HG02571 (cell line): ENCODE data around the gene GPR161.
"Not testable (repeated sequence)": the region's sequence is repeated elsewhere in the genome, so short reads cannot be mapped to it uniquely, and the experiment has no call there.

Source experiments
- ATAC-seq: cut with Tn5 transposase; IDR thresholded peaks from one replicate; pipeline ENCODE4 v1.9.1; 2021; ENCODE audit warnings: mild to moderate bottlenecking, moderate library complexity; ENCODE audit not compliant: unreplicated experiment

The GPR161 gene

GRCh38 chr1:168089326-168089978 is 47.3 kb downstream of the GPR161 start:
- no peak for ATAC-seq

DNA sequence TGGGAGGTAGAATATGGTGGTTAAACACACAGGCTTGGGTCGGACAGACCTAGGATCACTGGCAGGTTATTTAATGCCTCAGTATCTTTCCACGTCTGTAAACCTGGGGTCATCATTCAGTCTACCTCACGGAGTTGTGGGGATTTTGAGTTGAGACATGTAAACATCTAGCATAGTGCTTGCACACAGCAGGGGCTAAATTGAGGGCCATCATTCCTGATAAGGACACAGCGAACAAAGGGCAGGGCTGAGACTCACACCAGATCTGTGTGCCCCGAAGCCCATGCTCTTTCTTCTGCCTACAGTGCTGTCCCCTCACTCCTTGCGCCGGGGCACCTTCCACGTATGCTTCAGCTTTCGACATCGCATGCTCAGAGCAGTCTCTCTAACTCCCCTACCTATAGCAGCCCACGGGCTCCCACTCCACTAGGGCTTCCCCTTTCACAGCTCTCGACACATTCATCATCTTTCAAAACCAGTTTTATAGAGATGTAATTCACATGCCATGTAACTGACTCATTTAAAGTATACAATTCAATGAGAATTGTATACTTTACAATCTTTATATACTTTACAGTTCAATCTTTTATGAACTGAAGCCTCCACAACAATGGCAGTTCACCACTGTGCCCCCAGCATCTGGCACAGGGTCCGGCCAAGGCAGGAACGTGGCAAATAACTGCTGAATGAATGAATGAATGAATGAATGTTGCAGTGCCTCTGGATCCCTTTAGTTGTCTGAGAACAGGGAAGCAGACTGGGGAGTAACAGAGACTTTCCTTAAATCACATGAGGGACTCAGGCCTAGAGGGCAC is 48.0 kb downstream of the GPR161 start:
- no peak for ATAC-seq

DNA sequence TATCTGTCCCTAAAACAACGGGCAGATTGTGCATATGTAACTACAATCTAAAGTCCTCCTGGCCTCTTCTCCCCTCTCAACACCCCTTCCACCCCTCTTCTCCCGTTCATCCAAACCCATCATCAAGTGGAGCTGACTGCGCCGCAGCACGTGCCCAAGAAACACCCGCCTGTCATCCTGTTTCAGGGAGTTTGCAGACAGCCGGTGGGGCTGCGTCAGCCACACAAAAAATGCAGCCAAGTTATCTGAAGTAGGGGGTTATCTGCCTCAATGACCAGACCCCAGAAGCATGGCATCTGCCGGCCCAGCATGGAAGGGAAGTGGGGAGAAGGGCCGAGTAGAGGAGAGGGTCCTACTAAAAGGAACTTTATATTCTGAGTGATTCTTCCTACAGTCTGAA is 49.0 kb downstream of the GPR161 start:
- no peak for ATAC-seq

GRCh38 chr1:168086438-168086837 is 50.3 kb downstream of the GPR161 start:
- ATAC-seq, result no peak

DNA sequence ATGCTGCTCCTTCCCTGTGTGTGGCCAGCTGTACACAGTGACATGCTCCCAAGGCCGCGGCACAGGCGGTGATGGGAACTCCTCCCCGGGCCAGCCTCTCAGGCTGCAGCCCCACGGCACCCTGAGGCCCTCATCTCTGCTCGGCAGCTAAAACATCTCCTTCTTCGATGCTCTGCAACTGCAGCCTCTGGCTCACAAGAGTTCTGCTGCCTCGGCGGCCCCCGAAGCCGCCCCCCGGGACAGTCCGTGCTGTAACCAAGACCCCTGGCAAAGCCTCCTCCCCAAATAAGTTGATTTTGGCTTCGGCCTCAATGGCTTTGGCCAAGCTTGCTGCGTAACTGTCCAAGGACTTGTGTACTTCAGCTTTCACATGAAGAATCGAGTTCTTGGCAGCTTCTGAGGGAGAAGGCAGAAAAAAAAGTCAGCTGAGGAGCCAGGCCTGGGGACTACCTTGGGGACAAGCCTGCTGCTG is 51.3 kb downstream of the GPR161 start:
- ATAC-seq, result no peak

DNA sequence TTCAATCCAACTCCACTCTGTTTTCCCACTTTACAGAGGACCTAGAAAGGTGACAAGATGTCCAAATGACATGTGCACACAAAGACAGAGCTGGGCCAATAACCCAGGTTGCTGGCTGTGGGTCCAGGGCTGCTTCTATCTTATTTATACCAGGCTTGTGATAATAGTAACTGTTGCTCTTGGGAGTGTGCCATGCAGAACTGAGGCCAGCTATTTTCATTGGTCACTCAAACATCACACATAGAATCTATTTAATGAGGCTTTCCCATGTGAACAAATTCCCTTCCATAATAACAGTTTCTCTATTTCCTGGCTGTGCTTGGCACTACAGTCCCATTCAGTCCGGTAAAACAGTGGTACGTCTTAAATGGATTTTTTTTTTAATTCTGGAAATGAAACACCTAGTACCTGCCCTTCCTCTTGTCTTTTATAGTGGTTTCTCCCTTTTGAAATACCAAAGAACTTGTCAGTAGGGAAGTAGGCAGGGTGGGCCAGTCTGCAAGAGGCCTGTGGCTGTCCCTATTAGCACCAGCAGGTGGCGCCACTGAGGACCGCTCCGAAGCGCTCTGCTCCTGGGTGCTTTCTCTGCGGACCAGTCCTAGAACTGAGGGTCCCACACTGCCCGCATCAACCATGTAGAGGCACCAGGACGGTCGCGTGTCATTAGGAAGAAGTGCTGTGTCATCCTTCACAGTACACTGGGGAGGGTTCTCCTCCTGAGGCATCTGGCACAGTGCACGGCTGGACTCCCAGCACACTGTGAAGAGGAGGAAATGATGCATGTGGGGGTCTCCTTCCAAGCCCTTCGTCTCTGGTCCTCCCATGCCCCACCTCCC is 52.1 kb downstream of the GPR161 start:
- ATAC-seq, result no peak

GRCh38 chr1:168083456-168084325 is 53.0 kb downstream of the GPR161 start:
- ATAC-seq, result no peak

- ATAC-seq, result peak; percentile 65
Measured at GRCh38 chr1:168082008-168082876, 54.5 kb downstream of the GPR161 start.

DNA sequence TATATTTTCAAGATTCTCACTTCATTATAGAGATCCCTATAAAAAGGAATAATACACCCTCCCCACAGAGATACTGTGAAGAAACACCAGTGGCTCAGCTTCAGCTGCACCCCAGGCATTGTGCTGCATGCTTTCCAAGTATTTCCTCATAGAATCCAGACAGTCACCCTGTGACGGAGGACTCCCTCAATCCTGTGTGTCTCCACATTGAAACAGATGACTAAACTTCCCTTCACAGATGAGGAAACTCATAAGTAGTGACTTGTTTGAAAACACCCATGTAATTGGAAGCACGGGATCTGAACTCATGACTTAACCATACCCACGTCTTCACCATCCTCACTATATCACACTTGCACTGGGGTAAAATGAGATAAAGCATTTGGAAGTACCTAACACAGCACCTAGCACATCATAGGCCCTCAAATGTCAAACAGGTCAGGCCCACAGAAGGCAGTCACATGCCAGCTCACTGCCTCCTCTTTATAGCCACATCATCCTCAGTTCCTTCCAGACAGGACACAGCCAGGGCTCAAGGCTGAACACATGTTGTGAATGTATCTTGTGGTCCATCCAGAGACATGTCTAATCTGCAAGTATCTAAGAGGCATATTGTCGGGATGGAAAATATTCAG is 55.2 kb downstream of the GPR161 start:
- ATAC-seq, result no peak

DNA sequence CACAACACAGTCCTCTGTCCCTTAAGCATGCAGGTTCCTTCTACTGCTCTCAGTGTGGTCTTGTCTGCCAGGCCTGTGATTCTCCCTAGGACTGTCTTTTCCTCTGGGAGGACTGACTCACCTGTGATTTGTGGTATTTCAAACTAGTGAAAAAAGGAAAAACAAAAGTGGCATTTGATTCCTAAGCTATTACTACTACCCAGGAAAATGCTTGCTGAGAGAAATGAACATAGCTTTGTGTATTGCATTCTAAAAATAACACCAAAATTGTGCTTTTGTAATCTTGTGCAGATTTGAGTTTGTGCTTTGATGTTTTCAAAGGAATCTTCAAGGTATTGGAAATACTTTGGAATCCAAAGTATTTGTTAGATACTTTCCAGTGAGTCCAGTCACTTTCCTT is 57.0 kb downstream of the GPR161 start:
- no peak for ATAC-seq

DNA sequence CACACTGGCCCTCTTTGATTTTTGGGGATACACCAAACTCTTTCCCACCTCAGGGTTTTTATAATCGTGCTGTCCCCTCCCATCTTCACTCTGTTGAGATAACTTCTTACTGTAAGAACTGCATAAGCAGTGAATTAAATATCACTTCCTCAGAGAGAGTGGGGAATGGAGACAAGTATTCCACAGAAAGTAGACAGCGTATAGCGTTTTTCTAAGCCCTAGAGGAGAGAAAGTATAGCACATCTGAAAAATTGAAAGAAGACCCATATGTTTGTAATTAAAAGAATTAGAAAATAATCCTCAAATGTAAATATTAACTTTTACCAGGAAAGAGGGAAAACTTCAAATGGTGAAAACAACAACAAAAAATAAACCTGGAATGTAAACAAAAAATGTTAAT is 67.3 kb downstream of the GPR161 start:
- no peak for ATAC-seq

- ATAC-seq, result no peak
Measured at GRCh38 chr1:168065506-168065905, 71.2 kb downstream of the GPR161 start.

DNA sequence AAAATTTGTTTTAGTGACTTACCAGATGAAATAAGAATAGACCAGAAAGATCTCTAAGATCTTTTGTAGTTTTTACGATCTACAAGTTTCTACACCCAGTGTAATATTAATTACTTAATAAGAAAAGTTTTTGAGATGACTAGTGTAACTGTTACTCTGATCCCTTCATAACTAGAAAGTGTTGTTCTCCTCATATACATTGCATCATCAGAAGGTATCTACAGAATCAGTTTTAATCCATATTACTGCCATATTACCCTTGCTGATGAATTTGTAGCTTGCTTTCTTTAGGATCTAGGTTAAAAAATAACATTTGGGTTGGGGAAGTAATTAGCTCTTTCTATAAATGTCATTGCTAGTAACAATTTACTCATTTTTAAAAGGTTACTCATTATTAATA is 72.5 kb downstream of the GPR161 start:
- no peak for ATAC-seq

DNA sequence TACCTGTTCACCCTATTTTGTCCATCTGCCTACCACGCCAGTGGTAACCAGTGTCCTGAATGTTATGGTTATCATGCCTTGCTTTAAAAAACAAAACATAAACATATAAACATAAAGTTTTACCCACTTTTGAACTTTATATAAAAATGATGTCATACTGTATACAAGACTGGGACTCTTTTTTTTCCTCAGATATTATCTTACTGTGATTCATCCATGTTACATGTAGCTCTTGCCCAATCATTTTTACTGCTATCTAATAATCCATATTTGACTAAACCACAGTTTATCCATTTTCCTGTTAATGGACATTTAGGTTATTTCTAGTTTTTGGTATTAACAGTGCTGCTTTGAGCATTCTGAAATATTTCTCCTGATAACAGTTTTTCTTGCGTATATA is 78.8 kb downstream of the GPR161 start:
- ATAC-seq, result no peak

DNA sequence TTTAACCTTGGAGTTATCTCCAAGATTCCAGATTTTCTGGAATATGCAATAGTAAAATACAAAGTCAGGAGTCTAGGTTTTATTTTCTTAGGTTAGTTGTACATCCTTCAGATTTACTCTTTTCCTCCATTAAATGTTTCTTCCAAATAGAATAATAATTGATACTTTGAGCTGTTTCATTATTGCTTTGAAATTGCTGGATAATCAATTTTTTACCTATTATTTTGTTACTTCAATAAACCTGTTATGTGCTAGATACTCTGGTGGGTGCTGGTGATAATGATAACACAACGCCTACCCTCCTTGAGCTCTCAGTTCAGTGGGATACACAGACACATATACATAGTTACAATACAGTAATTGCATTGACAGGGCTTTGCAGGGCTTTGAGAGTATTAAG is 79.4 kb downstream of the GPR161 start:
- no peak for ATAC-seq

DNA sequence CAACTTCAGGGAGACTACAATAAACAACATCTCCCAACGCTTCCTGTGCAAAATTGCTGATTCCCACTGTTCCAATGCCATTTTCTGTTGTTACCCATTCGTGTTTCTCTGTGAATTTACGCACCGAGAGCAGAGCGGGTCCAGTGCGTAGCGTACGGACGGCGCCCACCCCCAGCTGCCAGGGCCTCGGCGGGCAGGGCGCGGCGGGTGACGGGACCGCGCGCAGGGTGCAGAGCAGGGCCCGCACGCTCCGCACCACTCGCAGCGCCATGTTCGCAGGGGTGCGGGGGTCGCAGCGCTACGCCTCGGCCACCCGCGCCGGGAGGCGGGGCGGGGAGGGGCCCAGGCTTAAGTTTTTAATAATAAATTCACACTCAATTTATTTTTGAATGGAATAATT is 80.6 kb downstream of the GPR161 start:
- ATAC-seq, result not testable (repeated sequence)

DNA sequence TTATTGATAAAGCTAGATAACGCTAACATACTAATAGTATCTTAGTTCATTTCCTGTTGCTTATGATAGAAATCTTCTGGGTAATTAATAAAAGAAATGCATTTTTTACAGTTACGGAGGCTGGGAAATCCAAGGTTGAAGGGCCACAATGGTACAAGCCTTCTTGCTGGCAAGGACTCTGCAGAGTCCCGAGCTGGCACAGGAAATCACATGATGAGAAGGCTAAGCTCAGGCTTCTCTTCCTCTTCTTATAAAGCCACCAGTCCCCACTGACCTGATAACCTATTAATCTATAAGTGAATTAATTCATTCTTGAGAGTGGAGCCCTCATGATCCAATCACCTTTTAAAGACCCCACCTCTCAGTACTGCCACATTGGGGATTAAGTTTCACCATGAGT is 82.6 kb downstream of the GPR161 start:
- no peak for ATAC-seq

DNA sequence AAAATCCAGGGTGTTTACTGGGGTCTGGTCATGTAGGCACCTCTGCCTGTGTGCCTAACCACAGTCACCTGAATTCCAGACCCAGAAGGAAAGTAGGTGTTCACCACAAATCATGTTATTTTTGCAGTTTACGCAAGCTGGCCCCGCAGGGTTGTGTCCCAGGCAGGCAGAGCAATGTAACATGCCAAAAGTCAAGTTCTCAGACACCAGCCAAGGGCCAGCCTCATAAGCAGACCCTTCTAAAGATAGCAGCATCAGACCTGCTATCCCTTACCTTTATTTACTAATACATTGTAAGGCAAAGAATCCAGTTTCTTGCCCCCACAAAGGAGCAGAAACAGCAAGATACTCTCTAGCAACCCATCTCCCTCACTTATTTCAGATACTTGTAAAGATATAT is 83.0 kb downstream of the GPR161 start:
- no peak for ATAC-seq

DNA sequence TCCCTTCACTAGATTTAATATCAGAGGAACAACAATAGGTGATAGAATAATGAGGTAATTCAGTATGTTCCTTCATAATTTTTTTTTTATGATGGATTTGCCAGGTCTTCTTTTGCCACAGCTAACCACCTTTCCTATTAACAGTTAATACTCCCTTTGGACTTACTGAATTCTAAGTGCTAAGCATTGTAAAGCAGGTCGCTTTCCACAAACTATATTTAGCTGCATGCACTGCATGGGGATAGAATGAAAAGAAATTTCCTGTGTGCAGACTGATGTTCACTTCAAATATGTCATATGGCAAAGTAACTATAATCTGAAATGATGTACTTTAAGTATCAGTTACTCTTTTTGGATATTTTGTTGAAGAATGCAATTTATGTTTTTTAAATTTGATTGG is 85.8 kb downstream of the GPR161 start:
- no peak for ATAC-seq
